GM21360 (cell line): Measurements from ENCODE around the gene LRMDA.

Source experiments
- ATAC-seq: cut with Tn5 transposase; IDR thresholded peaks from one replicate; pipeline ENCODE4 v1.9.1; 2021; ENCODE audit warnings: mild to moderate bottlenecking, moderate library complexity; ENCODE audit not compliant: unreplicated experiment

LRMDA gene

DNA sequence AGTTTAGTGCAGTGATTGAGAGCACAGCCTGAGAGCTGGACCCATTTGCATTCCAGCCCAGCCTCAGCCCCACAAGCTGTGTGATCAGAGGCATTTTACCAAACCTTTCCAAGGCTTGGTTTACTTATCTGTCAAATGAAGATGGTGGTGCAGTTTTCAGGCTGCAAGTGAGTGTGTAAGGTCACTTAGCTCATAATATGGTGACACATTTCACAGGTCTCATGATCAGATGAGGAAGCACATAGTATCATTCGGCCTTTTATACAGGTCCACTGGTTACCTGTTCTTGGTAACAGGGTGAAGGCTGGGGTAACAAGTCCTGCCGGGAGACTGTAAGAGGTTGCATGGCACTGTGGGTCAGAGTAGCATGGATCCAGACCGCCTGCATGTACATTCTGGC lies 371.7 kb downstream of the LRMDA start:
- ATAC-seq = no peak

DNA sequence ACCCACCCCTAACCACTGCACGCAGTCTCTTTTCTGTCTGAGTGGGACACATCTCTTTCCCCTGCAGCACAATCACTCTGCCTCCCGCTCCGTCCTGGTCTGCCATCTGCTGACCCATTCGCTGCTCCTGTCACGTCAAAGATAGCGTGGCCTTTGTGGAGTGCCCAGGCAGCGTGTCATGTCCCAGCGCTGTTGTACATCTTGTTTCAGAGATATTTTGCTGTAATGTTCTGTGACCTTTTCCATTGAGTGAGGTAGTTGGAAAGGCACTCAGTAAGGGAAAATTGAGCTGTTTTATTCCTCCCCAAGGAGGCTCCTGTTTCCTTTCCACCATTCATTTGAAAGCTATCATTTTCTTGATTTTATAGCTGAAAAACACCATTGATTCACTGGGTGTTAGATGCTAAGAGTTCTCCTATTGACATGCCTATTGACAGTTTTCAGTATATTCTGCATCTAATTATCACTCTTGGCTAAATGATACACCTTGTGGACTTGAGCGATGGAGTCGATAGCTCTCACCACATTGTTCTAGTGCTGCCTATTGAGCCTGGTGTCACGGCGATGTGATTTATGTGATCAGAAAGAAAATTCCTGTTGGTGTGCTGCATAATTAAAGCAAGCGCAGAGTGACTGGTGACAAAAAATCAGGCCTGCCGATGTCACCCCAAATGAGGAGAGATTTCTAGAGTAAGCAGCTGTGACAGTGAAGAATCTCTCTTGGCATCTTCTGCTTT lies 372.6 kb downstream of the LRMDA start:
- ATAC-seq = no peak

DNA sequence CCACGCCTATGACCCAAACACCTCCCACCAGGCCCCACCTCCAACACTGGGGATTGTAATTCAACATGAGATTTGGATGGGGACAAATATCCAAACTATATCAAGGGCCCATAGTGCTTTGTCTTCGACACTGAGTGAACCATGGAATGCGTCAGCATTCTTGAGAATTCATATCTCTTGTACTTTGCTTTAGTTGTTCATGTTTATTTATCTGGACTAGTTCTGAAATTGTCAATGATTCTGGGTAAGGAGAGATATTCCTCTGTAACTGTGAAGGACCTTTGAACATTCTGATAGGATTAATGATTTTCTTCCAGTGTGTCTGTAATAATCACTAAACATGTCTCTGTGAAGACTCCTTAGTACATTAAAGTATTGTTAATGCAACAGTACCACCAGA lies 374.8 kb downstream of the LRMDA start:
- ATAC-seq = no peak

DNA sequence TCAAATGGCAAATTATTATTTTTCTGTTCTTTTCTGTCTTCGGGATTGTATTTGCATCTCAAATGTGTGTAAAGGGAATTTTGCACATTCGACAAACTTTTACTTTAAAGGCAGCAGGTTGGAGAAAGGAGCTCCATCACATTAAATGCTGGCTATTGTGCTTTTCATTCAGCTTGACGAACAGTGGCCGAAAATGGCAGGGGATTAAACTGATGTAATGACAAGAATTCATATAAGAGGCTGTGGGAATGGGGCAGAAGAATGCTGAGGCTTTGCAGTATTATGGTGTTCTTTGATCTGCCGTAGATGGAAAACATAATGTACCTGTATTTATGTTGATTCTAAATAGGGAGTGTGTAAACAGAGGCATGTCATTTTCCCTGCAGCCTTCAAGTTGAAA lies 376.0 kb downstream of the LRMDA start:
- ATAC-seq = no peak

DNA sequence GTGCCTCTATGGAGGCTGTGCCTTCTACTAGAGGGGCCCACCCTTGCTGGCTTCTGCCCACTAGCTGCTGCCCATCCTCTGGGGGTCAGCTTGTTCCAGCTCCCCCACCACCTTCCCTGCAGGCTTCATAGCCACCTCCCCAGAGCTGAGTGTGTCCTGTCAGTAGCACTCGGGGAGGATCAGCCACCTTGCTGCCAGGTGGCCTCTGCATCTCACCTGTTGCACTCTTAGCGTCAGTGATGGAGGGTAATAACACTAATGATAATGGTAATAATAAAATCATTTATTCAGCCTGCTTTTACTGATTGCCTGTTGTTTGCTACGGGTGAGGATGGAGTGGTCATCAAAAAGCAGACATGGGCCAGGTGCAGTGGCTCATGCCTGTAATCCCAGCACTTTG lies 377.6 kb downstream of the LRMDA start:
- no peak for ATAC-seq

DNA sequence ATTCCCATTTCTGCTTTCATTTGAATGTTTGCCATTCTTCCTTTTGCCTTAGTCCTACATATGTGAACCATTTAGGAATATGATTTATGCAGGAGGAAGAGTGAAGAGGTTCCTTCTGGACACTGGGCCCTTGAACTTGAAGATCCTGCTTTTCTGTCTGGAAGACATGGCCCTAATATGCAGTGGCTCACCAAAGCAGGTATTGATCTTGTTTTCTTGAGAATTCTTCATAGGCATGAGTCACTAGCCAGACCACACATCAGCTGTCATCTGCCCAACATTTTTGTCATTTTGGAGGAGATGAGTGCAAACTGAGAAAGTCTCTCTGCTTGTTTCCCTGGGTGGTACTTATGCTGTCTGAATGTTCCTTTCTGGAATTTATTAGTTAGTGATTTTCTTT lies 382.6 kb downstream of the LRMDA start:
- ATAC-seq = no peak

DNA sequence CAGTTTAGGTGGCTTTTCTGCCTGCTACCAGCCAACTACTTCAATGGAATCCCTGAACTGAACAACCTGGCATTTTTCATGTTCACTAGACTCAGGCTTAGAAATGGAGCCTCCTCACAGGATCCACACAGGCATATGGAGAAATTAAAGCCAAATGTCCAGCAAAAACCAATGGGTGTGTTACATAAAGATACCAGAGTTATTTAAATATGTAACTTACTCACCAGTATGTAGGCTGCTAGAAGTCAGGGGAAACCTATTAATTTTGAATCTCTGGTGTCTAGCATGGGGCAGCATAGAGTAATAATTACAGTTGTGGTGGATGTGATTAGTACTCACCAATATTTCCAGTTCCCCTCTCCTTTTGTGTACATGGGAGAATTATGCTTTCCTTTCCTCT lies 383.6 kb downstream of the LRMDA start:
- ATAC-seq = no peak

DNA sequence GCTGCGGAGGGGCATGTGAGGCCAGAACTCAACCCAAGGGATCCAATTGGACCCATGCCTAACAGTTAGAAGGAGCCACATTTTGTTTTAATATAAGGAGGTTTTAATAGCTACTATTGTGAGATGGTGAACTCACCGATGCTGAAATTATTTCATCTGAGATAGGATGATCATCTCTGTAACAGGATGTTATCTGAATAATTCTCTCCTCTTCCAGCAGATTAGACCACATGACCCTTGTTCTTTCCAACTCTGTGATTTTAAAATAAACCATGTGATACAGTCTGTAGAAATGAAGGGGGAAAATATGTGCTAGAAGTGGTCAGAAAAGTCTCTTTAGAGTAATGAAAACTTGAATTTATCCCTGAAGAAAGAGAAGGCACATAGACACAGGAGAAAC lies 385.8 kb downstream of the LRMDA start:
- no peak for ATAC-seq

DNA sequence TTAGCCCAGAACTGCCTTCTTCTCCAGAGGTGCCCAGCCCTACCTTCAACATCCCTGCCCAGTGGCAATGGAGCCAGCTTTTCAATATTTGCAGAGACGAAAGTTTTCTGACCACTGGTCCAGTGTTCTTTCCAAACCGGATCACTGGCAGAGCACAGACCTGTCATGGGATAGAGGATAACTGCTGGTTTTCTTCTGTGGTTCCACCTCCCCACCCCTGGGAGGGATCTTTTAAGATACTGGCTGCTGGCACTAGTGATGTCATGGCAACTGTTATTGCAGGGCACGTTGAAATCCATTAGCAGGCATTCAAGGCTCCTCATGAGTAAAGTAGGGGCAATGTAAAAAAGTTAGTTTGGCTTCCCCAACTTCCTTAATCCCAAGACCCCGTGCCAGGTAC lies 387.1 kb downstream of the LRMDA start:
- ATAC-seq = no peak

DNA sequence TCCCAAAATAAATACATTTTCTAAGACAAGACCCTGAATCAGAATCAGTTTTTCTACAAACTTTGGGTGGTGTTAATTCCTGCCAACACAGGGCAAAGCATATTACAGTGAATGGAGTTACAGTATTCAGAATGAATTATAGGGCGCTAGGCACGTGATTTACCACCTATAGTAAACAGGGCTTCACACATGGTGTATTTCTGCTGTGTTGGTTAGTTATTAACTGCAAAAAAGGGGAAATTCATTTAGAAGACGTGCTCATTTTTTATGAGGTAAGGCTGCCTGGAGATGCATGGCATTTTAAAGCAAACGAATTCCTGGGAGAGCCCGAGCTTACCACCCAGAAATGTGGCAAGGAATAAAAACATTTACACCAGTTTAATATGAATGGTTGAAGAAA lies 393.8 kb downstream of the LRMDA start:
- ATAC-seq = no peak

DNA sequence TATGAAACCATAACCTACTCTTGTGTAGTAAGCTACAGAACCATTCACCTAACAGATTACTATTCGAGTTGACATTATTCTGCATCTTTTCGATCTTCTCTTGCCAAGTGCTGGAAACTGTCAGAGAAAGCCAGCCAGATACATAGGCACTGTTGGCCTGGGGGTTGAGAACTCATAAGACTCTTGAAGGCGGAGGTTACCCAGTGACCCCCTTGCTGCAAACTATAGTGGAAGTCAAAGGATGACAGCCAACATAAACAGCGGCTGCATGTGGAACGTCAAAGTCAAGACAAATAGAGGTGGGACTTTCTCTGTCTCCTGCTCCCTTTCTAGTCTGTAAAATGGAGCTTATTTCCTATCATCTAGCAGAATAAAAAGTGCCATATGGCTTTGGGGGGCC lies 394.2 kb downstream of the LRMDA start:
- ATAC-seq = no peak

DNA sequence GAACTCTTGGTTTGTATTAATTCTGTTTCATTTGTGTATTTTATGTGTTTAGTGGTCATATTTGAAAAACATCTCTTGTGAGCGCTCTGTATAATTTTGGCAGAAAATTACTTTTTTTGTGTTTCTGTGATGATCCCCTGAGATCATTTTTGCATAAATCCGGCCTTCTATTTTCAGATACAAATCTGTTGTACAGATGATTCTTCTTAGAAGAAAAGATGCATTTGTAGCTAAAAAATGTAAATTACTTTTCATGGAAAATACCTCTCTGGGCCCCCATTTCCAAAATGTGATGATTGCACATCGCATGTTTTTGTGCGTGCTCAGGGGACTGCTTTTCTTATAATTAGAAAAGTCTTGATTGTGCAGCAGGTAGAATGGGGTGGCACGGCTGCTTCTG lies 395.4 kb downstream of the LRMDA start:
- no peak for ATAC-seq

DNA sequence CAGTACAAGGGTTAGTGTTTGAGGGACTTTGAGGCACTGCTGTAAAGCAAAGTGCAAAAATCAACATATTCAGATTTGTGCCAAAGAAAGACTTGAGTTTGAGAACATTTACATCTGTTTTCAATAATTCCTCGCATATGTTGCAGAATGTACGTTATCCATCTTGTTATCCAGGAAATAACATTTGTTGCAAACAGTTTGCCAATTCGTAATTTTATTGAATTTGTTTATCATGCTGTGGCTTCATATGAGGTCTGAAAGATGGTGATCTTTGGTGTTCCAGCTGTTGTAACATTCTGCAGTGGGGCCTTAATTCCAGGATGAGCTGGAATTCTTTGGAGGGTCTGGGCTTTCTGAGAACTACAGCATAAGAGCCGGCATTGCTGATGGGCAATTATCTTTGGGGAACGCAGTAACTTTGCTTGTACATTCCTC lies 396.2 kb downstream of the LRMDA start:
- no peak for ATAC-seq

DNA sequence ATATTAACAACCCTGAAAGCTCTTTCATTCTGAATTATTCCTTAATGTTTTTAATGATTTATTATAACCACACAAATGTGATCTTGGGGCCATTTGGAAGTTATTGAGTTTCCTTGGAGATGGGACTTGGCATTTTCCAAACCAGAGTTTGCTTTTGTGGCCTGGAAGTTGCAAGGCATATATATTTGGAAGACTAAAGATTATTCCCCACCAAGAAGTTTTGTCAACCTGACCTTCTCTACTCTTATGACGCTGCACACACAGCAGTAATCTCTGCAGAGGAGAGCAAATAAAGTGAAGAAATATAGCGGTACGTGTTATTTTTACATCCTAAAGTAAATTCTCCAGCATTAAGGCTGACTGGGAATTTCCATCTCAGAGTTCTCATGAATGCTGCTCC lies 397.0 kb downstream of the LRMDA start:
- ATAC-seq = no peak

DNA sequence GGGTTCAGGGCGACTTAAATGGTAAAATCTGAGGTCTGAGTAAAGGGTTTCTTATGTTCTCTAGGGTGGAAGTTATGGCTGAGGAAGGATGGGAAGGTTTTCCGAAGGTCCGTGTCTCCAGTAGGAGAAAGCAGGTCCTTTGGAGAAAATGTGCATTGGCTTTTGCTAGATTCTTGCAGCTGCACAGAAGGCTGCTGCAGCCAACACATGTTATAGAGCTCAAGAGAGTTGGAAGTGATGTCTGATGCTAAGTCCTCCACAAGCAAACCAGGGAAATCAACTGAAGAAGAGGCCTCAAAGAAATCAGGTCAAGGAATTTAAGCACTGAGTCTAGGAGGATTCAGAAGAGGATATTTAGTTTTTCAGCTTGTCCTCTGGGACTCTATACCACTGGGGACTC lies 404.6 kb downstream of the LRMDA start:
- ATAC-seq = no peak

DNA sequence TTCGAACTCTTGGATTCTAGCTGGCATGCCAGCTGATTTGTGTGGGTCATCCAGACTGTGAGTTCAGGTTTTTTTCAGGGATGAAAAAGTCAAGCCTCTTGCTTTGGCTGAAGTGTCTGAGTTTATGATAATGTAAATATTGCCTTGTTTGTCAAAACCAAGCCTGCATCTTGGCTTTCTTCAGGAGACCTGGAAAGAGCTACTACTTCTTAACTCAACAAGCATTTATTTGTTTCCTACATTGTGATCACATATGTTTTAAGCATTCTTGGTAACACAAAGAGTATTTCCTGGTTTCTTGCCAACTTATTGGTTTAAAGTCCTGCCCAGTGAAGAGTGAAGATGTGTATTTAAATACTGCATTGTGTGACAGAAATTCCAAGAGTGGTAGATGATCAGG lies 407.1 kb downstream of the LRMDA start:
- ATAC-seq = no peak

DNA sequence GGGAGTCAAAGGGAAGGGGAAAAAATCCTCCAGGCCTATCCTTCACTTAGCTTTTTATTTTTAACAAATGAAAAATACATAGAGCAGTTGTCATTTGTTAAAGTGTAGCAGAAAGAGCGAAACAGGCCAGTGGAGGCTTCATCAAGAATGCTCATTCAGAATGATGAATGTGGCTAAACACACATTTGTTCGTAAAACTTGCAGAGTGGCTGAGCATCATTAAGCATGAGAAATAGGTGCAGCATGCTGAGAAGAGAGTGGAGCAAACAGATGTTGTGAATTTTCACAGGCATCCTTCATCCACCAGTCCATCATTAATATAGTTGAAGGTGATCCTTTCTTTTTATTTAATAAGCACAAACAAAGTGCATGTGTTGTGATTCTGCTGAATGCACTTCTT lies 407.6 kb downstream of the LRMDA start:
- no peak for ATAC-seq

DNA sequence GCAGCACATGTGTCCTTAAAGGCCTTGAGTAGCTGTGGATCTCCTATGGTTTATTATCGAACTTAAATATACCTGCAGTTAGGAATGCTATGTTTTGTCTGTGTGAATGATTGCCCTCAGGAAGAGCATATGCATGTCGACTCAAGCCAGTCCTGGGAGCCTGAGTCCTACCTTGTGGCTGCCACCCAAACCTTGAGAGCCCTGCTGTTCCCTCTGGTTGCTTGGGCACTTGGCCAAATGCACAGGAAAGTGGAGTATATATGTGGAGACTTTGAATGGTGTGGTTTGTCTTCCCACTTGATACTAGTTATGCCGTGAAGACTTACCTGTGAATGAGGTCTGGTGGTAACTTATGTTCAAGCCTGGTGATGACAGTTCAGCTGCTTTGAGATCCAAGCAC lies 409.8 kb downstream of the LRMDA start:
- ATAC-seq = no peak

DNA sequence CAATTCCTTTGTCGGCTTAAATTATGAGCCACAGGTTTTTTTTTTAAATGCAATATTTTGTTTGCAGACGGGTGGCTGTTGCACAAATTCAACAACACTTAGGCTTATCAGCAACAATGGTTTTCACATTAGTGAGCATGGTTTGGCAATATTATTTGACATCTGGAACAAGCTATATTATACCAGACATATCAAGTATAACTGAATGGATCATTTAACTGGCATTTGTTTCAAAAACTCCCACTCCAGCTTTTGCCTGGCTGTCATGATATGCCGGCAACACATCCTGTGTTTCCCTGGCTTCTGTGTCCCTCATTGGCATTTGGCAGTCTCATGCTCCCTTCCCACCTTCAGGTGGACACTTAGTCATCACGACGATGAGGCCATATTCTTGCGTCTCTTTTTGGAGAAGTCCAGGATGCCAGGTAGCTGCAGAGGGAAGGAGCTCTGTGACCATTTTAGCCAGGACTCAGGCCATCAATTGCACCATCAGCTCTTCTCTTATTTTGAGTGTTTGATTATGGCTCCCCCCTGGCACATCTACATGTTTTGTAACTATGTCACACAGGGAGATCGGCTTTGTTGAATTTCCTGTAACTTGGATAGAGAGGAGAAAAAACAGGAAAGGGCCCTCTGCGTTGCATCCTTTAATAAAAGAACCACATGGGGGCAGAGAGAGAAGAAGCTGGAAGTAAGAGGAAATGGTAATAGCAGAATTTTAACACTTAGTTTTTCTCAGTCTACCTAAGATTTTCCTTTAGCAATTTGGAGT lies 413.9 kb downstream of the LRMDA start:
- no peak for ATAC-seq

DNA sequence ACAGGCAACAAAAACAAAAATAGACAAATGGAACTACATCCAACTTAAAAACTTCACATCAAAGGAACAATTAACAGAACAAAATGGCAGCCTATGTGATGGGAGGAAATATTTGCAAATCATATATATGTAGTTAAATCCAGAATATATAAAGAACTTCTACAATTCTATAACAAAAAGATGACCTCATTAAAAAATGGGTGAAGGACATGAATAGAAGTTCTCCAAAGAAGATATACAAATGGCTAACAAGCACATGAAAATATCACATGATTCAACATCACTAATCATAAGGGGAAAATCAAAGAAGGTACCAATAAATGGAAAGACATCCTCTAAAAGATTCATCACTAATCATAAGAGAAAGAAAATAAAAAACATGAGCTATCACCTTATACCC lies 416.1 kb downstream of the LRMDA start:
- no peak for ATAC-seq

DNA sequence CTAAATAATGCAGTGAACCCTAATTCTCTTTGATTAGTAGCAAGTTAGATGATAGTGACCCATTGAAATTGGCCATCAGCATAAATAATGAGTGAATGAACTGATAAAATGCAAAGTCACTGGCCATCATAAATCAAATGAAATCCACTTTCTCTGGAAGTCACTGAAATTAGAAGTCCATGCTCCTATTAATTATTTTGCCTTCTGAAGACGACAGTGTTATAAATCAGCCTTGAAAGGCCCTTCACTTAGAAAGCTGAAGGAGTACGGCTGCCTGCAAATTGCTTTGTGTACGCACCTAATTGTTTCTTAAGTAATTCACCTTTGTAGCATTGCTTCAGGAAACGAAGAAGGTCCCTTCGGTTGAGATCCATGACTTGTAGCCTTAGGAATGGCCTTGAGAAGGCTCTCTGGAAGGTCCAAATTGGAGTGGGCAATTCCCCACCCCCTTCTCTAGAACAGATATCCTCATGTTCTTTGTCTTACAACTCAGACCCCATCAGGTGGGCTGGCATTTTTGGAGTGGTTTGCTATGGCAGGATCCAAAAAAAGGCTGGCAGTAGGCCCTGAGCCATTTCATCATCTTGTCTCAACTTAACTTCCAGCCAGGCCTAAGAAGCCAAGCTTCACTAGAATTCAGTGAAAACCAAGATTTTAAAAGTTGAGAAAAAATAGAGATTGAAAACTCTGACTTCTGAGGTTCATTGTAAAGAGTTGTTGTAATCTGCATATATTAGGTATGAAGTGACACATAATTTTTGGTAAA lies 420.3 kb downstream of the LRMDA start:
- ATAC-seq = no peak
